ENCODE data around the gene PDXK.

The PDXK gene

DNA sequence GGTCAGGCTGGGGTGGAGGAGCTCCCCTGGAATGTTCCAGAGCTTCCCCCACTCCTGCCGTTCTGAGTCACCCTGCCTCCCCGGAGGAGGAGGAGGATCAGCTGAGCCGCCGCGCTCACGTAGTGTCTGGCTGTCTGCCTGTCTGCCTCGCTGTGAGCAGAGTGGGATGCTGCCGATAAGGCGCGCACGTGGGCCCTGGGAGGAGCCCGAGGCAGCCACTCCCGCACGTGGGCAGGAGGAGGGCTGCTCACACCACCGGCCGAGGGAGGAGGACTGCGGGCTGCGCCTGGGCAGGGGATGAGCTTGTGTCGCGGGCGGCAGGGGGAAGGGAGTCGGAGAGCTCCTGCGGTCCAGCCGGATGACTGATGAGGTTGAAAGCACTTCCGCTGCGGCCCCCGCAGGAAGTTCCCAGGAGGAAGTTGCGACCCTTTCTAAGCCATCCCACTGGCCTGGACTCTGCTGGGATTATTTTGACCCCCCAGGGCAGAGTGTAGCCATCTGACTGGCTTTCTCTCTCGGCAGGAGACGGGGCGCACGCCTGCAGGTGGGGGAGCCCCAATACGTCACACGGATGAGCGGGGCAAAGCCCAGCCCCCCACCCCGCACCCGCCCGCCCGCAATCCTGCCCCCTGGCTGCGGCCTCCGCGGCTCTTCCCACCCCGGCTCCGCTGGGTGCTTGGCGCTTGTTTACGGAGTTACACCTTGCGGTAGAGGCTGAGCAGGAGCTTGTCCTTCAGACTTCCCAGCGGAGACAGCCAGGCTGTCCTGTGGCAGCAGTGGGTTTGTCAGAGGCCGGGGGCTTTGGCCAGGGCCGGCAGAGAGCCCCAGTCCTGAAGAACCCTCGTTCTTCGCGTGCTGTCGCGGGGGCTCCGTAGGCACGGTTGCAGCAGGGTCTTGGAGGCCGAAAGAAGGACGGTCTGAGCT, 9.8 kb downstream of the PDXK start:
- Histone ChIP-seq H2AFZ (ENCODE audit: low read length) (peak overlapping the region; percentile 97), H3K79me1 (ENCODE audit: low read depth, low read length) (peaks cover 10% of the 10 kb centered on the region), H2BK120ac (ENCODE audit: low read depth, low read length) (peak overlapping the region; percentile 87), H3K14ac (ENCODE audit: low read length) (peak overlapping the region; percentile 89), H3K9ac (ENCODE audit: low read depth, low read length, poor library complexity) (peak overlapping the region; percentile 93), H2BK5ac (ENCODE audit: low read length) (no peak overlapping the region), H3K27ac (replicated peaks; ENCODE audit: low read length) (peak overlapping the region; percentile 79), H3K23ac (ENCODE audit: low read depth, low read length, poor library complexity) (peak overlapping the region; percentile 57), H2BK12ac (ENCODE audit: low read length) (peak overlapping the region; percentile 84), H2BK15ac (ENCODE audit: low read length) (peak overlapping the region; percentile 88), H3K27me3 (ENCODE audit: control insufficient read depth in 3 of 3, insufficient read depth in 3 of 3, low read depth in 1 of 3, low read length in 3 of 3) (no peaks in the 10 kb centered on the region), H3K18ac (ENCODE audit: low read length) (peak overlapping the region; percentile 91), H3K4me2 (ENCODE audit: insufficient read depth, low read length, poor library complexity, severe bottlenecking) (peak overlapping the region; percentile 98), H3K4me3 (ENCODE audit: low read length in 2 of 2) (peak overlapping the region; percentile 88 to 89), H2AK5ac (ENCODE audit: low read depth, low read length) (peak overlapping the region; percentile 97), H3K4me1 (ENCODE audit: control insufficient read depth in 2 of 2, insufficient read depth in 1 of 2, low read depth in 1 of 2, low read length in 2 of 2) (peaks cover 5 to 13% of the 10 kb centered on the region in 2 donors), H4K8ac (ENCODE audit: low read depth, low read length) (peak overlapping the region; percentile 30), H3K9me3 (replicated peaks in 1 of 2; ENCODE audit: control insufficient read depth in 2 of 2, insufficient read depth in 1 of 2, low read depth in 1 of 2, low read length in 2 of 2) (peaks cover 0 to 3% of the 10 kb centered on the region in 2 donors), H3K4ac (ENCODE audit: low read length) (peak overlapping the region; percentile 99), H4K91ac (ENCODE audit: low read depth, low read length, poor library complexity) (peak overlapping the region; percentile 90), H3K36me3 (replicated peaks in 1 of 2; ENCODE audit: control insufficient read depth in 2 of 2, insufficient read depth in 2 of 2, low read length in 2 of 2) (peaks cover 2 to 10% of the 10 kb centered on the region in 2 donors)
- WGBS, 2 donors (ENCODE audit: extremely low coverage in 2 of 2, insufficient read length in 2 of 2, insufficient replicate concordance in 1 of 2): no CpG with 5 or more reads among the region's 59 CpGs
- peak; percentile 71 for DNase-seq (ENCODE audit: low spot score)

DNA sequence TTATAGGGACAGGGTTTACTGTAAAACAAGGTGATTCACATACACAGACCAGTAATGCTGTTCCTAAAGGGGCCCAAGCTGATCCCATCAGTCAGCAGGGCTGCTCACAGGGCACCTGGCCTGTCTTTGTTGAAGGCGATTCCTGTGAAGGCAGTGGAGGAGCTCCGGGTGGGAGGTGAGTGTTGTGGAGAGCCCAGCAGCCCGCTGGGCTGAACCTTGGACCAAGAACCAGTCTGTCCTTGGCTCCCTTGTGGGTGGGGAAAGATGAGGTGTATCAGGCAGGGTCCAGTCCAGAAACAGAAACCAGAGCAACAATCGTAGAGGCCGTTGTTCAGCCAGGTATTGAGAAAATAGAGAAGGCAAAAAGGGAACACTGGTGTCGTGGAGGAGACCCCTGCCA, 12.5 kb downstream of the PDXK start:
- no peak overlapping the region for H3K23ac ChIP-seq (ENCODE audit: low read depth, low read length, poor library complexity)
- H4K91ac ChIP-seq (ENCODE audit: low read depth, low read length, poor library complexity): no peak overlapping the region
- H2BK15ac ChIP-seq (ENCODE audit: low read length): no peak overlapping the region
- H3K14ac ChIP-seq (ENCODE audit: low read length): no peak overlapping the region
- no peak overlapping the region for H2BK5ac ChIP-seq (ENCODE audit: low read length)
- no peak overlapping the region for H2AFZ ChIP-seq (ENCODE audit: low read length)
- H3K18ac ChIP-seq (ENCODE audit: low read length): no peak overlapping the region
- no CpG with 5 or more reads among the region's 6 CpGs for WGBS, 2 donors (ENCODE audit: extremely low coverage in 2 of 2, insufficient read length in 2 of 2, insufficient replicate concordance in 1 of 2)
- peaks cover 2% of the 10 kb centered on the region in 2 donors for H3K36me3 ChIP-seq (replicated peaks in 1 of 2; ENCODE audit: control insufficient read depth in 2 of 2, insufficient read depth in 2 of 2, low read length in 2 of 2)
- H3K27ac ChIP-seq (replicated peaks; ENCODE audit: low read length): no peak overlapping the region
- H3K79me1 ChIP-seq (ENCODE audit: low read depth, low read length): peaks cover 8% of the 10 kb centered on the region
- DNase-seq (ENCODE audit: low spot score): no peak
- no peak overlapping the region for H2BK12ac ChIP-seq (ENCODE audit: low read length)
- no peak overlapping the region for H3K4me3 ChIP-seq (ENCODE audit: low read length in 2 of 2)
- no peak overlapping the region for H4K8ac ChIP-seq (ENCODE audit: low read depth, low read length)
- H3K4me2 ChIP-seq (ENCODE audit: insufficient read depth, low read length, poor library complexity, severe bottlenecking): no peak overlapping the region
- H3K4ac ChIP-seq (ENCODE audit: low read length): no peak overlapping the region
- no peak overlapping the region for H3K9ac ChIP-seq (ENCODE audit: low read depth, low read length, poor library complexity)
- no peak overlapping the region for H2AK5ac ChIP-seq (ENCODE audit: low read depth, low read length)
- no peak overlapping the region for H2BK120ac ChIP-seq (ENCODE audit: low read depth, low read length)
- peaks cover 5 to 13% of the 10 kb centered on the region in 2 donors for H3K4me1 ChIP-seq (ENCODE audit: control insufficient read depth in 2 of 2, insufficient read depth in 1 of 2, low read depth in 1 of 2, low read length in 2 of 2)
- no peaks in the 10 kb centered on the region for H3K27me3 ChIP-seq (ENCODE audit: control insufficient read depth in 3 of 3, insufficient read depth in 3 of 3, low read depth in 1 of 3, low read length in 3 of 3)
- peaks cover 0 to 3% of the 10 kb centered on the region in 2 donors for H3K9me3 ChIP-seq (replicated peaks in 1 of 2; ENCODE audit: control insufficient read depth in 2 of 2, insufficient read depth in 1 of 2, low read depth in 1 of 2, low read length in 2 of 2)

- no peak for DNase-seq (ENCODE audit: low spot score)
- Histone ChIP-seq H3K4me2 (ENCODE audit: insufficient read depth, low read length, poor library complexity, severe bottlenecking) (no peak overlapping the region), H4K91ac (ENCODE audit: low read depth, low read length, poor library complexity) (no peak overlapping the region), H3K4ac (ENCODE audit: low read length) (peak overlapping the region; percentile 19), H2BK12ac (ENCODE audit: low read length) (no peak overlapping the region), H2BK5ac (ENCODE audit: low read length) (peak overlapping the region; percentile 29), H2BK120ac (ENCODE audit: low read depth, low read length) (no peak overlapping the region), H2BK15ac (ENCODE audit: low read length) (no peak overlapping the region), H3K27me3 (ENCODE audit: control insufficient read depth in 3 of 3, insufficient read depth in 3 of 3, low read depth in 1 of 3, low read length in 3 of 3) (no peaks in the 10 kb centered on the region), H3K9me3 (replicated peaks in 1 of 2; ENCODE audit: control insufficient read depth in 2 of 2, insufficient read depth in 1 of 2, low read depth in 1 of 2, low read length in 2 of 2) (no peaks in the 10 kb centered on the region), H2AK5ac (ENCODE audit: low read depth, low read length) (no peak overlapping the region), H2AFZ (ENCODE audit: low read length) (no peak overlapping the region), H4K8ac (ENCODE audit: low read depth, low read length) (no peak overlapping the region), H3K4me1 (ENCODE audit: control insufficient read depth in 2 of 2, insufficient read depth in 1 of 2, low read depth in 1 of 2, low read length in 2 of 2) (peaks cover 5 to 11% of the 10 kb centered on the region in 2 donors), H3K79me1 (ENCODE audit: low read depth, low read length) (peaks cover 5% of the 10 kb centered on the region), H3K4me3 (ENCODE audit: low read length in 2 of 2) (no peak overlapping the region), H3K27ac (replicated peaks; ENCODE audit: low read length) (no peak overlapping the region), H3K14ac (ENCODE audit: low read length) (no peak overlapping the region), H3K36me3 (replicated peaks in 1 of 2; ENCODE audit: control insufficient read depth in 2 of 2, insufficient read depth in 2 of 2, low read length in 2 of 2) (peaks cover 0 to 2% of the 10 kb centered on the region in 2 donors), H3K18ac (ENCODE audit: low read length) (no peak overlapping the region), H3K23ac (ENCODE audit: low read depth, low read length, poor library complexity) (no peak overlapping the region), H3K9ac (ENCODE audit: low read depth, low read length, poor library complexity) (no peak overlapping the region)
- WGBS, 2 donors (ENCODE audit: extremely low coverage in 2 of 2, insufficient read length in 2 of 2, insufficient replicate concordance in 1 of 2): no CpG with 5 or more reads among the region's 23 CpGs
These were observed 13.2 kb downstream of the PDXK start for GRCh38 chr21:43731891-43732711.

DNA sequence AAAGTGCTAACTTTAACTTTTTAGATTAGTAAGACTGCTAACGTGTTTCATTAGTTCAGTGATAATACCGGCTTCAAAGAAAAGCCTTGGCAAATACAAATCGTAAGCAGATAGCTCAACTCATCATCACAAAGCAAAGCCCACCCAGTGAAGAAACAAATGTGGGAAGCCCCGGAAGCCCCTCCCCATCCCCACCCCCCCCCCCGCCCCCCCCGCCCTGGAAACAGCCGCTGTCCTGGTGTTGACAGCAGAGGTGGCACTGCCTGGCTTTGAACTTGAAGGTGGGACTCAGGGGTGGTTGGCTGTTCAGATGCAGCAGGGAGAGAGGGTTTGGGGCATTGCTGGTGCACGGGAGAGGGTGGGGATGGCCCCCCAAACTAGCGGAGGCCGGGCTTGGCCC, 14.1 kb downstream of the PDXK start:
- H3K27ac ChIP-seq (replicated peaks; ENCODE audit: low read length): no peak overlapping the region
- no peak overlapping the region for H3K18ac ChIP-seq (ENCODE audit: low read length)

More for the DNA sequence above, 14.1 kb downstream of the PDXK start:
- Histone ChIP-seq H3K27me3 (ENCODE audit: control insufficient read depth in 3 of 3, insufficient read depth in 3 of 3, low read depth in 1 of 3, low read length in 3 of 3) (no peaks in the 10 kb centered on the region), H2BK12ac (ENCODE audit: low read length) (no peak overlapping the region), H3K4me1 (ENCODE audit: control insufficient read depth in 2 of 2, insufficient read depth in 1 of 2, low read depth in 1 of 2, low read length in 2 of 2) (peaks cover 5 to 9% of the 10 kb centered on the region in 2 donors), H4K8ac (ENCODE audit: low read depth, low read length) (no peak overlapping the region), H3K4me2 (ENCODE audit: insufficient read depth, low read length, poor library complexity, severe bottlenecking) (no peak overlapping the region), H3K14ac (ENCODE audit: low read length) (no peak overlapping the region), H3K79me1 (ENCODE audit: low read depth, low read length) (peaks cover 7% of the 10 kb centered on the region), H3K4me3 (ENCODE audit: low read length in 2 of 2) (no peak overlapping the region), H2BK120ac (ENCODE audit: low read depth, low read length) (no peak overlapping the region), H3K36me3 (replicated peaks in 1 of 2; ENCODE audit: control insufficient read depth in 2 of 2, insufficient read depth in 2 of 2, low read length in 2 of 2) (peaks cover 0 to 5% of the 10 kb centered on the region in 2 donors), H2AK5ac (ENCODE audit: low read depth, low read length) (no peak overlapping the region), H2BK15ac (ENCODE audit: low read length) (no peak overlapping the region), H3K9me3 (replicated peaks in 1 of 2; ENCODE audit: control insufficient read depth in 2 of 2, insufficient read depth in 1 of 2, low read depth in 1 of 2, low read length in 2 of 2) (no peaks in the 10 kb centered on the region), H3K23ac (ENCODE audit: low read depth, low read length, poor library complexity) (peak overlapping the region; percentile 27), H2AFZ (ENCODE audit: low read length) (no peak overlapping the region), H3K9ac (ENCODE audit: low read depth, low read length, poor library complexity) (peak overlapping the region; percentile 55), H4K91ac (ENCODE audit: low read depth, low read length, poor library complexity) (no peak overlapping the region), H2BK5ac (ENCODE audit: low read length) (no peak overlapping the region), H3K4ac (ENCODE audit: low read length) (no peak overlapping the region)
- no CpG with 5 or more reads among the region's 10 CpGs for WGBS, 2 donors (ENCODE audit: extremely low coverage in 2 of 2, insufficient read length in 2 of 2, insufficient replicate concordance in 1 of 2)
- no peak for DNase-seq (ENCODE audit: low spot score)
